Measurements from ENCODE around the gene MCCC1.

MCCC1 gene

DNA sequence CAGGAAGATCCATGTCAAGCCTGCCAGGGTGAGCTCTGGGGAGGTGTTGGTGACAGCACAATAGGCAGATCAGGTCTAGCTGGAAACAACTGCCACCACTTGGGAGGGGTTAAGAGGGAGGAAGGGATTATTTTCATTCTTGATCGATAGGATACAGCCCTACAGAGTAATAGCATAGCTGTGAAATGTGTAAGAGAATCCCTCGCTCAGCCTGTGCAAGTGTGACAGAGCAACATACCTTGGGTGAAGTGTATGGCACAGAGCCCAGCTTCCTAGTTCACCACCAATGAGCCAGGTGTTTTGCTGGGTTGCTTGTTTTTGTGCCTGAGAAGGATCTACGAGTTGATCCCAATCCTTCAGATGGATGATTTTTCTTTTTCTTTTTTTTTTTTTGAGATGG, 109.7 kb downstream of the MCCC1 start:
- no peak for TF ChIP-seq BACH2 (CRISPR knock-in tag; IDR thresholded peaks at IDR 0.05; ENCODE audit: borderline replicate concordance)
- no peak for TF ChIP-seq POU6F1 (CRISPR knock-in tag; IDR thresholded peaks at IDR 0.05; ENCODE audit: borderline replicate concordance, low read depth)
- TF ChIP-seq TOX (CRISPR knock-in tag; IDR thresholded peaks at IDR 0.05; ENCODE audit: borderline replicate concordance): no peak
- TF ChIP-seq SNAI2 (CRISPR knock-in tag; IDR thresholded peaks at IDR 0.05): no peak
- TF ChIP-seq CSDC2 (CRISPR knock-in tag; IDR thresholded peaks at IDR 0.05): no peak
- TF ChIP-seq ESRRG (CRISPR knock-in tag; IDR thresholded peaks at IDR 0.05): no peak
- TF ChIP-seq ZNF565 (CRISPR knock-in tag; conservative IDR thresholded peaks at IDR 0.05; ENCODE audit: low read depth): no peak
- TF ChIP-seq TSHZ2 (CRISPR knock-in tag; IDR thresholded peaks at IDR 0.05): no peak
- no peak for TF ChIP-seq RARB (CRISPR knock-in tag; IDR thresholded peaks at IDR 0.05)
- TF ChIP-seq ISL1 (CRISPR knock-in tag; IDR thresholded peaks at IDR 0.05): no peak
- TF ChIP-seq ZC3H10 (CRISPR knock-in tag; IDR thresholded peaks at IDR 0.05): no peak
- no peak for TF ChIP-seq ZNF70 (CRISPR knock-in tag; IDR thresholded peaks at IDR 0.05)
- no peak for TF ChIP-seq GLIS3 (CRISPR knock-in tag; IDR thresholded peaks at IDR 0.05)
- no peak for TF ChIP-seq PPARA (CRISPR knock-in tag; IDR thresholded peaks at IDR 0.05; ENCODE audit: borderline replicate concordance)
- TF ChIP-seq OSR1 (CRISPR knock-in tag; IDR thresholded peaks at IDR 0.05): no peak
- ATAC-seq: no peak

GRCh38 chr3:182986021-182986420, 113.3 kb downstream of the MCCC1 start:
- ATAC-seq: no peak
- TF ChIP-seq GLIS3 (CRISPR knock-in tag; IDR thresholded peaks at IDR 0.05) (no peak), TOX (CRISPR knock-in tag; IDR thresholded peaks at IDR 0.05; ENCODE audit: borderline replicate concordance) (no peak), ARNTL (CRISPR knock-in tag; IDR thresholded peaks at IDR 0.05; ENCODE audit: borderline replicate concordance, low read depth) (no peak), ISL1 (CRISPR knock-in tag; IDR thresholded peaks at IDR 0.05) (no peak), ZNF565 (CRISPR knock-in tag; conservative IDR thresholded peaks at IDR 0.05; ENCODE audit: low read depth) (no peak), TSHZ2 (CRISPR knock-in tag; IDR thresholded peaks at IDR 0.05) (no peak), OSR1 (CRISPR knock-in tag; IDR thresholded peaks at IDR 0.05) (no peak), ZC3H10 (CRISPR knock-in tag; IDR thresholded peaks at IDR 0.05) (no peak), RARB (CRISPR knock-in tag; IDR thresholded peaks at IDR 0.05) (no peak), BACH2 (CRISPR knock-in tag; IDR thresholded peaks at IDR 0.05; ENCODE audit: borderline replicate concordance) (no peak), TCF4 (CRISPR knock-in tag; IDR thresholded peaks at IDR 0.05; ENCODE audit: borderline replicate concordance) (no peak), CREB5 (CRISPR knock-in tag; IDR thresholded peaks at IDR 0.05; ENCODE audit: low read depth) (no peak), PPARA (CRISPR knock-in tag; IDR thresholded peaks at IDR 0.05; ENCODE audit: borderline replicate concordance) (no peak), ZFP3 (CRISPR knock-in tag; IDR thresholded peaks at IDR 0.05) (no peak), POU6F1 (CRISPR knock-in tag; IDR thresholded peaks at IDR 0.05; ENCODE audit: borderline replicate concordance, low read depth) (no peak), CSDC2 (CRISPR knock-in tag; IDR thresholded peaks at IDR 0.05) (no peak), SNAI2 (CRISPR knock-in tag; IDR thresholded peaks at IDR 0.05) (no peak)
- TF ChIP-seq, protein P1, sequence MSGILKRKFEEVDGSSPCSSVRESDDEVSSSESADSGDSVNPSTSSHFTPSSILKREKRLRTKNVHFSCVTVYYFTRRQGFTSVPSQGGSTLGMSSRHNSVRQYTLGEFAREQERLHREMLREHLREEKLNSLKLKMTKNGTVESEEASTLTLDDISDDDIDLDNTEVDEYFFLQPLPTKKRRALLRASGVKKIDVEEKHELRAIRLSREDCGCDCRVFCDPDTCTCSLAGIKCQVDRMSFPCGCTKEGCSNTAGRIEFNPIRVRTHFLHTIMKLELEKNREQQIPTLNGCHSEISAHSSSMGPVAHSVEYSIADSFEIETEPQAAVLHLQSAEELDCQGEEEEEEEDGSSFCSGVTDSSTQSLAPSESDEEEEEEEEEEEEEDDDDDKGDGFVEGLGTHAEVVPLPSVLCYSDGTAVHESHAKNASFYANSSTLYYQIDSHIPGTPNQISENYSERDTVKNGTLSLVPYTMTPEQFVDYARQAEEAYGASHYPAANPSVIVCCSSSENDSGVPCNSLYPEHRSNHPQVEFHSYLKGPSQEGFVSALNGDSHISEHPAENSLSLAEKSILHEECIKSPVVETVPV (CRISPR knock-in tag; IDR thresholded peaks at IDR 0.05): no peak
- TF ChIP-seq, protein P2, sequence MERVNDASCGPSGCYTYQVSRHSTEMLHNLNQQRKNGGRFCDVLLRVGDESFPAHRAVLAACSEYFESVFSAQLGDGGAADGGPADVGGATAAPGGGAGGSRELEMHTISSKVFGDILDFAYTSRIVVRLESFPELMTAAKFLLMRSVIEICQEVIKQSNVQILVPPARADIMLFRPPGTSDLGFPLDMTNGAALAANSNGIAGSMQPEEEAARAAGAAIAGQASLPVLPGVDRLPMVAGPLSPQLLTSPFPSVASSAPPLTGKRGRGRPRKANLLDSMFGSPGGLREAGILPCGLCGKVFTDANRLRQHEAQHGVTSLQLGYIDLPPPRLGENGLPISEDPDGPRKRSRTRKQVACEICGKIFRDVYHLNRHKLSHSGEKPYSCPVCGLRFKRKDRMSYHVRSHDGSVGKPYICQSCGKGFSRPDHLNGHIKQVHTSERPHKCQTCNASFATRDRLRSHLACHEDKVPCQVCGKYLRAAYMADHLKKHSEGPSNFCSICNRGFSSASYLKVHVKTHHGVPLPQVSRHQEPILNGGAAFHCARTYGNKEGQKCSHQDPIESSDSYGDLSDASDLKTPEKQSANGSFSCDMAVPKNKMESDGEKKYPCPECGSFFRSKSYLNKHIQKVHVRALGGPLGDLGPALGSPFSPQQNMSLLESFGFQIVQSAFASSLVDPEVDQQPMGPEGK (CRISPR knock-in tag; IDR thresholded peaks at IDR 0.05; ENCODE audit: borderline replicate concordance): no peak

Data from SK-N-SH treated with all-trans-retinoic acid at 6 μM for 48 hours (cell line).